ENCODE results near the gene ZRSR2. TPM values are rescaled to one million over a fixed set of nuclear protein-coding genes. Genes with fewer than 3 reads are reported as not detected.

The ZRSR2 gene
- polyA plus RNA-seq, 6 donors from 2014 or later, result 15.8 to 39.2 (median 21.7) TPM

DNA sequence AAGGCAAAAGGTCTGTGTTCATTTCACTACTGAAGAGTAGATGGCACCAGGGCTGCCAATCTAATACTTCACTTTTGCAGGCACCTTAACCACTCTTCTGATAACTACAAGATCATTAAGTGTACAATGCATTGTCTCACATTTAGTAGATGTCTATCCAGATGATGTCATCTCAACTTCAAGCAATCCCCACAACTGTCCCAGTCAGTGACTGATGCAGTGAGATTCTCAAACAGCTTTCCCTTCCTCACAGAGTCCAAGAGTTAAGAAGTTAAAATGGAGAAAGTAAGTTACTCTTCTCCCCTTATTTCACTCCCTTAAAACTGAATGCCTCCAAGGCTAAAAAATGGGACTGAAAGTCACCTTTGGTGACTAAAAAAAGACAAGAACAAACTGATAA lies 53.7 kb downstream of the ZRSR2 start:
- H3K27me3 Mint-ChIP-seq, result no peaks in the 10 kb centered on the region
- ATAC-seq (ENCODE audit: low read depth in 2 of 2) (no peak), DNase-seq (no peak)
- H3K9me3 Mint-ChIP-seq, result no peaks in the 10 kb centered on the region
- H3K36me3 Mint-ChIP-seq, result peaks cover 13 to 26% of the 10 kb centered on the region in 2 donors
- peaks cover 0 to 10% (median 4%) of the 10 kb centered on the region in 3 donors for H3K4me1 Mint-ChIP-seq
- H3K4me3 Mint-ChIP-seq, result no peak overlapping the region
- no peak overlapping the region for H3K27ac Mint-ChIP-seq

DNA sequence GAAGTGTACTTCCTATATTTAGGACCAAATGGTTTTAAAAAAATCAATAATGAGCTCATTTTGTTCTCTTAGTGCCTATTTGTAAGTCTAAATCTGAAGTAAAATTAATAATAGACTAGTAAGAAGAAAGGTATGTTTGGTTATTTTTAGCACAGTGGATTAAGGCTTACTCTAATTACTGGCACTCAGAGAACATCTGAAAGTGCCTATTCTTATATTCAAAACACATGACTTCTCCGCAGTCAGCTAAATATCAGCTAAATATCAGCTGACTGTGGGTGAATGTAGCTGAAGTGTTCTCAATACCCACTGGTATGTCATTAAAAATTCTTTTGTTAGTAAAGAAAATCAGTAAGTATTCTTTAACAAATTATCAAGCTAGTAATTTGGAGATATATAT lies 58.3 kb downstream of the ZRSR2 start:
- Mint-ChIP-seq H3K27ac (no peak overlapping the region), H3K36me3 (peaks cover 27 to 31% of the 10 kb centered on the region in 2 donors), H3K9me3 (no peaks in the 10 kb centered on the region), H3K27me3 (no peaks in the 10 kb centered on the region), H3K4me1 (peaks cover 19 to 34% (median 21%) of the 10 kb centered on the region in 3 donors), H3K4me3 (no peak overlapping the region)
- ATAC-seq (ENCODE audit: low read depth in 2 of 2) (no peak), DNase-seq (no peak)

GRCh38 chrX:15849555-15849954 lies 59.3 kb downstream of the ZRSR2 start:
- no peak for DNase-seq
- Mint-ChIP-seq H3K27ac (peak overlapping the region in 2 of 6 donors; percentile 8 to 54), H3K4me3 (peak overlapping the region in 2 of 8 donors; percentile 6 to 16), H3K9me3 (no peaks in the 10 kb centered on the region), H3K36me3 (peaks cover 23 to 28% of the 10 kb centered on the region in 2 donors), H3K27me3 (no peaks in the 10 kb centered on the region), H3K4me1 (peaks cover 19 to 38% (median 21%) of the 10 kb centered on the region in 3 donors)
- no peak for ATAC-seq (ENCODE audit: low read depth in 2 of 2)

GRCh38 chrX:15853586-15854079 lies 63.3 kb downstream of the ZRSR2 start:
- Mint-ChIP-seq H3K36me3 (peaks cover 11 to 14% of the 10 kb centered on the region in 2 donors), H3K27me3 (no peaks in the 10 kb centered on the region), H3K4me3 (peak overlapping the region; percentile 75 to 97 (median 88)), H3K27ac (peak overlapping the region in 5 of 6 donors; percentile 30 to 98 (median 92)), H3K9me3 (no peaks in the 10 kb centered on the region), H3K4me1 (peaks cover 19 to 44% (median 28%) of the 10 kb centered on the region in 3 donors)
- ATAC-seq (ENCODE audit: low read depth in 2 of 2) (no peak), DNase-seq (no peak)

- H3K4me1 Mint-ChIP-seq, result peaks cover 19 to 44% (median 28%) of the 10 kb centered on the region in 3 donors
- ATAC-seq (ENCODE audit: low read depth in 2 of 2) (peak; percentile 27), DNase-seq (peak; percentile 59)
- no peaks in the 10 kb centered on the region for H3K9me3 Mint-ChIP-seq
- no peaks in the 10 kb centered on the region for H3K27me3 Mint-ChIP-seq
- peak overlapping the region; percentile 74 to 98 (median 91) for H3K27ac Mint-ChIP-seq
- peak overlapping the region; percentile 75 to 97 (median 88) for H3K4me3 Mint-ChIP-seq
- peaks cover 11 to 14% of the 10 kb centered on the region in 2 donors for H3K36me3 Mint-ChIP-seq
Measured at GRCh38 chrX:15854080-15854655, 63.9 kb downstream of the ZRSR2 start.

- Mint-ChIP-seq H3K9me3 (no peaks in the 10 kb centered on the region), H3K4me3 (peak within 1 kb of the TSS; percentile 93 to 98 (median 97)), H3K4me1 (peaks cover 14 to 40% (median 23%) of the 10 kb centered on the region in 3 donors), H3K36me3 (peaks cover 6 to 14% of the 10 kb centered on the region in 2 donors), H3K27ac (peak within 1 kb of the TSS; percentile 98 to 99 (median 99)), H3K27me3 (no peaks in the 10 kb centered on the region)
- DNase-seq (peak; percentile 99), ATAC-seq (ENCODE audit: low read depth in 2 of 2) (peak; percentile 83 to 87)
Measured at GRCh38 chrX:15854712-15855567, 64.7 kb downstream of the ZRSR2 start, which contains the start of gene AP1S2. Gene AP1S2, minus strand, starts transcription at chrX:15854813. Its CDS starts 2,289 bp downstream, at chrX:15852524.

- Mint-ChIP-seq H3K4me1 (peaks cover 7 to 32% (median 17%) of the 10 kb centered on the region in 3 donors), H3K36me3 (peaks cover 5 to 9% of the 10 kb centered on the region in 2 donors), H3K9me3 (no peaks in the 10 kb centered on the region), H3K27ac (peak overlapping the region; percentile 98 to 99 (median 99)), H3K4me3 (peak overlapping the region; percentile 93 to 98 (median 97)), H3K27me3 (no peaks in the 10 kb centered on the region)
- ATAC-seq (ENCODE audit: low read depth in 2 of 2), result no peak
- peak; percentile 20 for DNase-seq
Measured at GRCh38 chrX:15855568-15856221, 65.4 kb downstream of the ZRSR2 start.

DNA sequence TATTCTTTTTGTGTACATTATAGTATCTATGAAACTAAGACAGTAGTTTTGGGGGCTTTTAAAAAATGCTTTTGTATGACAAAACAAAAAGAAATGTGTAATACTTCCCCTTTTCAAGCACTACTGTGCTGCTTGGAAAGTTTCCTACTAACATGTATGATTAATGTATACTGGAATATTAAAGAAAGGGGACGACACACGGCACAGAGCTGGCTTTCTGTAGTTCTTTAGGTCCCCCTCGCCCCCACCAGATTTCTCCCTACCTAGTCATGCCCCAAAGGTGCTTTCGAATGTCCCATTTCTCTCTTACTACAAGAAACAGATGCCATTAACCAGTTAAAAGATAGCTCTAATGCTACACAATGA lies 65.9 kb downstream of the ZRSR2 start:
- Mint-ChIP-seq H3K4me1 (peaks cover 2 to 28% (median 14%) of the 10 kb centered on the region in 3 donors), H3K36me3 (peaks cover 4 to 5% of the 10 kb centered on the region in 2 donors), H3K9me3 (no peaks in the 10 kb centered on the region), H3K4me3 (peak overlapping the region; percentile 80 to 98 (median 97)), H3K27me3 (no peaks in the 10 kb centered on the region), H3K27ac (peak overlapping the region; percentile 98 to 99 (median 99))
- DNase-seq (peak; percentile 31), ATAC-seq (ENCODE audit: low read depth in 2 of 2) (no peak)

DNA sequence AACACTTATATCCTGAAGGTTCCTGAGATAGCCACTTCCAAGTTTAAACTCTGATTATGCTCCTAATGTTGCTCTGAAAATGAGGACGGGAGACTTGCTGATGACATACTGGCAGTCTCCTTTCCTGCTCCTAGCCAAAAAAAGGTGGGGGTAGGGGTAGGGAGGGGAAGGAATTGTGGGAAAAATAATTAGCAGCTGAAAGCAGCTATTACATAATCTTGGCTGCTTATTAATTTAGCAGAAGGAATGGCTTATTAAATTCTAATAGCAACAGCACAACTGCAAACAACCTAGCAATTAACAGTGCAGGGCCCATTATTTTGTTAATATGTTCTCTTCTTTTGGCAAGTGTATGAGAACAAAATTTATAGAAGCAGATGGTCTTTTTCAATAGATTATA lies 66.4 kb downstream of the ZRSR2 start:
- Mint-ChIP-seq H3K27me3 (no peaks in the 10 kb centered on the region), H3K4me1 (peaks cover 0 to 27% (median 14%) of the 10 kb centered on the region in 3 donors), H3K27ac (peak overlapping the region; percentile 98 to 99 (median 99)), H3K4me3 (peak overlapping the region in 7 of 8 donors; percentile 80 to 98 (median 97)), H3K9me3 (no peaks in the 10 kb centered on the region), H3K36me3 (peaks cover 0 to 5% of the 10 kb centered on the region in 2 donors)
- ATAC-seq (ENCODE audit: low read depth in 2 of 2), result no peak
- no peak for DNase-seq

- Mint-ChIP-seq H3K4me1 (peaks cover 0 to 26% (median 14%) of the 10 kb centered on the region in 3 donors), H3K36me3 (no peaks in the 10 kb centered on the region), H3K9me3 (no peaks in the 10 kb centered on the region)
Measured at GRCh38 chrX:15858051-15858450, 67.8 kb downstream of the ZRSR2 start.

DNA sequence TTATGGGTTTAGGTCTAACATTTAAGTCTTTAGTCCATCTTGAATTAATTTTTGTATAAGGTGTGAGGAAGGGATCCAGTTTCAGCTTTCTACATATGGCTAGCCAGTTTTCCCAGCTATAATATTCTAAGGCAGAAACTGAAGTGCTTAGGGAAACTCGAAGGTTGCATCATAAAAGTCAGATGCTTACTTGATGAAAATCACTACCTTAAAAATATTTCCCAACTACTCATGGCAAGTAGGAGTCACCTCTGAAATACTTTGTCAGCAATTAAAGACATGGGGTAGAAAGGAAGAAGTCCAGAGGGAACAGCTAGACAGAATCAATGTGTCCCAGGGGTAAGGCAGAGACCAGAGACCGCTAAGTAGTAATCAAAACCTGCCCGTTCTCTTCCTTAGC lies 70.6 kb downstream of the ZRSR2 start:
- no peaks in the 10 kb centered on the region for H3K27me3 Mint-ChIP-seq
- peaks cover 0 to 8% (median 5%) of the 10 kb centered on the region in 3 donors for H3K4me1 Mint-ChIP-seq
- peak overlapping the region in 1 of 6 donors; percentile 58 for H3K27ac Mint-ChIP-seq
- DNase-seq, result no peak
- H3K36me3 Mint-ChIP-seq, result no peaks in the 10 kb centered on the region
- H3K4me3 Mint-ChIP-seq, result no peak overlapping the region
- no peaks in the 10 kb centered on the region for H3K9me3 Mint-ChIP-seq
- no peak for ATAC-seq (ENCODE audit: low read depth in 2 of 2)

More at GRCh38 chrX:15858051-15858450, 67.8 kb downstream of the ZRSR2 start:
- no peaks in the 10 kb centered on the region for H3K27me3 Mint-ChIP-seq
- ATAC-seq (ENCODE audit: low read depth in 2 of 2) (no peak), DNase-seq (no peak)
- H3K27ac Mint-ChIP-seq, result peak overlapping the region in 1 of 6 donors; percentile 78
- H3K4me3 Mint-ChIP-seq, result no peak overlapping the region

DNA sequence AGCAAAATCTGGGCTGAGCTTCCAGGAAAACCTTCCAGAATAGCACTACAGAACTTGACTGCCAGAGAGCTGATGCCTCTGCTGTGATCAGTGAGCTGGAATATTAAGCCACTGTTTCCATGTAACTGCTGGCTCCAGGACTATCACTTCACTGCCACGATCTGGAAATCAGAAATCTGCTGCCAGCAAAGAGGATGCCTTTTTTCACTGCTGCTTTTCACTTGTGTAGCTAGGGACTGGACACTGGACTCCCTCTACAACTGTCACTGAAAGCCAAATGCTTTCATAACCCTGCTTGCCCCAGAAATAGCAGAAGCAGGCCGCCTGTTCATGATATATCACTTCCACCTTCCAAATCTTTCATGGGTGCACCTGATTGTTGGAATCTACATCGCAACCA lies 73.7 kb downstream of the ZRSR2 start:
- no peaks in the 10 kb centered on the region for H3K27me3 Mint-ChIP-seq
- H3K4me1 Mint-ChIP-seq, result no peaks in the 10 kb centered on the region
- ATAC-seq (ENCODE audit: low read depth in 2 of 2), result no peak
- no peak overlapping the region for H3K27ac Mint-ChIP-seq
- DNase-seq, result no peak
- no peaks in the 10 kb centered on the region for H3K36me3 Mint-ChIP-seq
- H3K4me3 Mint-ChIP-seq, result no peak overlapping the region
- H3K9me3 Mint-ChIP-seq, result no peaks in the 10 kb centered on the region

- Mint-ChIP-seq H3K4me3 (no peak overlapping the region), H3K4me1 (no peaks in the 10 kb centered on the region), H3K27me3 (no peaks in the 10 kb centered on the region), H3K36me3 (no peaks in the 10 kb centered on the region), H3K9me3 (no peaks in the 10 kb centered on the region), H3K27ac (no peak overlapping the region)
- ATAC-seq (ENCODE audit: low read depth in 2 of 2), result no peak
- no peak for DNase-seq
Measured at GRCh38 chrX:15864629-15865028, 74.3 kb downstream of the ZRSR2 start.

Measured in naive B cell (primary cell).